Measurements from ENCODE around the gene ABCC11.

The ABCC11 gene

GRCh38 chr16:48143812-48144368 is 103.4 kb downstream of the ABCC11 start:
- no peak for ATAC-seq
- H3K36me3 Mint-ChIP-seq: peaks cover 6% of the 10 kb centered on the region
- no peak overlapping the region for H3K27ac Mint-ChIP-seq
- peaks cover 7% of the 10 kb centered on the region for H3K9me3 Mint-ChIP-seq
- no peak overlapping the region for H3K4me3 Mint-ChIP-seq
- peaks cover 37% of the 10 kb centered on the region for H3K27me3 Mint-ChIP-seq
- no peaks in the 10 kb centered on the region for H3K4me1 Mint-ChIP-seq

GRCh38 chr16:48140821-48141220 is 106.5 kb downstream of the ABCC11 start:
- peaks cover 34% of the 10 kb centered on the region for H3K27me3 Mint-ChIP-seq
- H3K36me3 Mint-ChIP-seq: no peaks in the 10 kb centered on the region
- no peak overlapping the region for H3K4me3 Mint-ChIP-seq
- H3K9me3 Mint-ChIP-seq: peaks cover 5% of the 10 kb centered on the region
- no peaks in the 10 kb centered on the region for H3K4me1 Mint-ChIP-seq
- H3K27ac Mint-ChIP-seq: no peak overlapping the region
- ATAC-seq: no peak

- H3K4me3 Mint-ChIP-seq: no peak overlapping the region
- no peak for ATAC-seq
- H3K9me3 Mint-ChIP-seq: peaks cover 3% of the 10 kb centered on the region
- H3K27ac Mint-ChIP-seq: no peak overlapping the region
- H3K4me1 Mint-ChIP-seq: no peaks in the 10 kb centered on the region
- peaks cover 28% of the 10 kb centered on the region for H3K27me3 Mint-ChIP-seq
- H3K36me3 Mint-ChIP-seq: no peaks in the 10 kb centered on the region
Measured at GRCh38 chr16:48139517-48139916, 107.8 kb downstream of the ABCC11 start.

- Mint-ChIP-seq H3K36me3 (no peaks in the 10 kb centered on the region), H3K9me3 (no peaks in the 10 kb centered on the region), H3K4me3 (no peak overlapping the region), H3K27me3 (peaks cover 21% of the 10 kb centered on the region), H3K4me1 (no peaks in the 10 kb centered on the region), H3K27ac (no peak overlapping the region)
- no peak for ATAC-seq
Measured at GRCh38 chr16:48138543-48138942, 108.8 kb downstream of the ABCC11 start.

- Mint-ChIP-seq H3K9me3 (no peaks in the 10 kb centered on the region), H3K4me3 (no peak overlapping the region), H3K27ac (no peak overlapping the region), H3K4me1 (no peaks in the 10 kb centered on the region), H3K27me3 (peaks cover 21% of the 10 kb centered on the region), H3K36me3 (no peaks in the 10 kb centered on the region)
- no peak for ATAC-seq
Measured at GRCh38 chr16:48137822-48138221, 109.5 kb downstream of the ABCC11 start.

- H3K9me3 Mint-ChIP-seq: no peaks in the 10 kb centered on the region
- H3K27me3 Mint-ChIP-seq: peaks cover 13% of the 10 kb centered on the region
- ATAC-seq: no peak
- H3K4me3 Mint-ChIP-seq: no peak overlapping the region
- no peaks in the 10 kb centered on the region for H3K4me1 Mint-ChIP-seq
- H3K36me3 Mint-ChIP-seq: no peaks in the 10 kb centered on the region
- no peak overlapping the region for H3K27ac Mint-ChIP-seq
Measured at GRCh38 chr16:48136547-48137360, 110.6 kb downstream of the ABCC11 start.

- H3K36me3 Mint-ChIP-seq: no peaks in the 10 kb centered on the region
- H3K27ac Mint-ChIP-seq: no peak overlapping the region
- H3K27me3 Mint-ChIP-seq: peaks cover 9% of the 10 kb centered on the region
- no peak for ATAC-seq
- H3K4me3 Mint-ChIP-seq: no peak overlapping the region
- no peaks in the 10 kb centered on the region for H3K4me1 Mint-ChIP-seq
- no peaks in the 10 kb centered on the region for H3K9me3 Mint-ChIP-seq
Measured at GRCh38 chr16:48133455-48134211, 113.7 kb downstream of the ABCC11 start.

GRCh38 chr16:48132696-48133095 is 114.6 kb downstream of the ABCC11 start:
- Mint-ChIP-seq H3K36me3 (no peaks in the 10 kb centered on the region), H3K27ac (no peak overlapping the region), H3K27me3 (peaks cover 9% of the 10 kb centered on the region), H3K4me1 (no peaks in the 10 kb centered on the region), H3K4me3 (no peak overlapping the region), H3K9me3 (no peaks in the 10 kb centered on the region)
- no peak for ATAC-seq

GRCh38 chr16:48131201-48131935 is 116.0 kb downstream of the ABCC11 start:
- Mint-ChIP-seq H3K9me3 (no peaks in the 10 kb centered on the region), H3K4me1 (no peaks in the 10 kb centered on the region), H3K4me3 (no peak overlapping the region), H3K27me3 (peaks cover 7% of the 10 kb centered on the region), H3K36me3 (no peaks in the 10 kb centered on the region), H3K27ac (no peak overlapping the region)
- ATAC-seq: no peak

GRCh38 chr16:48129926-48130325 is 117.4 kb downstream of the ABCC11 start:
- Mint-ChIP-seq H3K27me3 (no peaks in the 10 kb centered on the region), H3K36me3 (no peaks in the 10 kb centered on the region), H3K4me1 (no peaks in the 10 kb centered on the region), H3K27ac (no peak overlapping the region), H3K4me3 (no peak overlapping the region), H3K9me3 (no peaks in the 10 kb centered on the region)
- no peak for ATAC-seq

GRCh38 chr16:48128769-48129168 is 118.6 kb downstream of the ABCC11 start:
- Mint-ChIP-seq H3K4me3 (no peak overlapping the region), H3K9me3 (no peaks in the 10 kb centered on the region), H3K36me3 (no peaks in the 10 kb centered on the region), H3K27me3 (no peaks in the 10 kb centered on the region), H3K27ac (no peak overlapping the region), H3K4me1 (no peaks in the 10 kb centered on the region)
- ATAC-seq: no peak

- H3K27ac Mint-ChIP-seq: no peak overlapping the region
- H3K27me3 Mint-ChIP-seq: no peaks in the 10 kb centered on the region
- H3K4me3 Mint-ChIP-seq: no peak overlapping the region
- no peaks in the 10 kb centered on the region for H3K4me1 Mint-ChIP-seq
- ATAC-seq: no peak
- no peaks in the 10 kb centered on the region for H3K36me3 Mint-ChIP-seq
- no peaks in the 10 kb centered on the region for H3K9me3 Mint-ChIP-seq
Measured at GRCh38 chr16:48126801-48127644, 120.3 kb downstream of the ABCC11 start.

- Mint-ChIP-seq H3K27me3 (no peaks in the 10 kb centered on the region), H3K4me3 (no peak overlapping the region), H3K36me3 (no peaks in the 10 kb centered on the region), H3K9me3 (no peaks in the 10 kb centered on the region), H3K27ac (no peak overlapping the region), H3K4me1 (no peaks in the 10 kb centered on the region)
- no peak for ATAC-seq
Measured at GRCh38 chr16:48125888-48126287, 121.5 kb downstream of the ABCC11 start.

- H3K4me1 Mint-ChIP-seq: no peaks in the 10 kb centered on the region
- no peaks in the 10 kb centered on the region for H3K9me3 Mint-ChIP-seq
- H3K36me3 Mint-ChIP-seq: no peaks in the 10 kb centered on the region
- H3K27me3 Mint-ChIP-seq: no peaks in the 10 kb centered on the region
- no peak overlapping the region for H3K27ac Mint-ChIP-seq
- no peak overlapping the region for H3K4me3 Mint-ChIP-seq
- no peak for ATAC-seq
Measured at GRCh38 chr16:48124266-48124665, 123.1 kb downstream of the ABCC11 start.

All from stimulated activated memory B cell treated with anti-CD40 and anti-IgM and Interleukin-4, amounts not matched to agents 10 μg/mL and 1 μg/mL and 100 μg/mL, for 72 hours (primary cell).